Transverse colon (tissue), 4 donors: ENCODE data around the gene ARHGAP10.

Source experiments
- POLR2AphosphoS5 ChIP-seq, 3 donors: sonication (generic); formaldehyde crosslinking; IDR thresholded peaks; one replicate each; pipeline ENCODE4 v1.6.1; 2016; ENCODE audit warnings: antibody characterized with exemption in 3 of 3
- TF ChIP-seq, protein P1 (sequence below), 5 experiments: fragments of 200-600 bp in 3 of 5; fragments of 450-650 bp in 2 of 5; sonication (generic) in 3 of 5; IDR thresholded peaks; 1 replicate in 2 of 5; 2 replicates in 3 of 5; pipeline ENCODE4 v1.5.1; 2016 to 2017; ENCODE audit warnings: antibody characterized with exemption in 5 of 5, inconsistent platforms in 3 of 5, mild to moderate bottlenecking in 2 of 5, moderate library complexity in 1 of 5

DNA sequence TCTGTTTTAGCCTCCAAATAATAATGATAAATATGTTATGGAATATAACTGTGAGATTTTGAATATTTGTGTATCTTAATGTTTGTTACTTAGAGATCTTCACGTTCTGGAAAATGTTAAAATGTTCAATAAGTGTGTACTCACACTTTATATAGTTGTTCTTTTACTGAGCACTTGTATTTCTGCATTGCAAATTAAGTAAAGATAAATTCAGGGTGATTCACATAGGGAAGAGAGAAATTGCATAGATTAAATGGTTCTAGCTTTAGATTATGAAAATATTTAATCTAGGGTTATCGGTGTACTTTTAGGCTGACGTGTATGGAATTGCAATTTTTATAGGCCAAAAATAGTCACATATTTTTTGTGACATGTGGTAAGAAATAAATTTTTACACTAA lies 148.6 kb downstream of the ARHGAP10 start:
- TF ChIP-seq, protein P1, sequence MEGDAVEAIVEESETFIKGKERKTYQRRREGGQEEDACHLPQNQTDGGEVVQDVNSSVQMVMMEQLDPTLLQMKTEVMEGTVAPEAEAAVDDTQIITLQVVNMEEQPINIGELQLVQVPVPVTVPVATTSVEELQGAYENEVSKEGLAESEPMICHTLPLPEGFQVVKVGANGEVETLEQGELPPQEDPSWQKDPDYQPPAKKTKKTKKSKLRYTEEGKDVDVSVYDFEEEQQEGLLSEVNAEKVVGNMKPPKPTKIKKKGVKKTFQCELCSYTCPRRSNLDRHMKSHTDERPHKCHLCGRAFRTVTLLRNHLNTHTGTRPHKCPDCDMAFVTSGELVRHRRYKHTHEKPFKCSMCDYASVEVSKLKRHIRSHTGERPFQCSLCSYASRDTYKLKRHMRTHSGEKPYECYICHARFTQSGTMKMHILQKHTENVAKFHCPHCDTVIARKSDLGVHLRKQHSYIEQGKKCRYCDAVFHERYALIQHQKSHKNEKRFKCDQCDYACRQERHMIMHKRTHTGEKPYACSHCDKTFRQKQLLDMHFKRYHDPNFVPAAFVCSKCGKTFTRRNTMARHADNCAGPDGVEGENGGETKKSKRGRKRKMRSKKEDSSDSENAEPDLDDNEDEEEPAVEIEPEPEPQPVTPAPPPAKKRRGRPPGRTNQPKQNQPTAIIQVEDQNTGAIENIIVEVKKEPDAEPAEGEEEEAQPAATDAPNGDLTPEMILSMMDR (IDR thresholded peaks at IDR 0.05): no peak
- no peak for TF ChIP-seq POLR2AphosphoS5 (IDR thresholded peaks at IDR 0.05)
